Smooth muscle cell (in vitro differentiated cells): Measurements from ENCODE around the gene CCNG2. TPM values are rescaled to one million over a fixed set of nuclear protein-coding genes. Genes with fewer than 3 reads are reported as not detected.

Source experiments
- DNase-seq: peaks from one replicate; lab custom pipeline; 2025; ENCODE audit not compliant: unreplicated experiment; lab: John Stamatoyannopoulos, UW
- H2AFZ ChIP-seq: fragments of 200-600 bp; sonication (generic); 2 replicates; pipeline ENCODE4 v1.6.0; 2016; ENCODE audit warnings: antibody characterized with exemption, low read depth, mild to moderate bottlenecking
- H3F3A ChIP-seq: fragments of 200-600 bp; sonication (generic); 2 replicates; pipeline ENCODE4 v1.6.0; 2017; ENCODE audit warnings: antibody characterized with exemption, low read depth
- H3K27ac ChIP-seq: fragments of 200-600 bp; sonication (generic); 2 replicates; pipeline ENCODE4 v1.5.1; 2016; ENCODE audit warnings: low read depth, mild to moderate bottlenecking
- H3K27me3 ChIP-seq: fragments of 200-600 bp; sonication (generic); 2 replicates; pipeline ENCODE4 v1.6.1; 2016; ENCODE audit warnings: low read depth, mild to moderate bottlenecking
- H3K36me3 ChIP-seq: fragments of 200-600 bp; sonication (generic); 2 replicates; pipeline ENCODE4 v1.5.1; 2016; ENCODE audit warnings: low read depth
- H3K4me1 ChIP-seq: fragments of 200-600 bp; sonication (generic); 2 replicates; pipeline ENCODE4 v1.5.1; 2016; ENCODE audit warnings: low read depth
- H3K4me2 ChIP-seq: fragments of 200-600 bp; sonication (generic); 2 replicates; pipeline ENCODE4 v1.6.0; 2016; ENCODE audit warnings: mild to moderate bottlenecking
- H3K4me3 ChIP-seq: fragments of 200-600 bp; sonication (generic); 2 replicates; pipeline ENCODE4 v1.5.1; 2016; ENCODE audit warnings: mild to moderate bottlenecking
- H3K79me2 ChIP-seq: fragments of 200-600 bp; sonication (generic); 2 replicates; pipeline ENCODE4 v1.6.0; 2016; ENCODE audit warnings: low read depth, mild to moderate bottlenecking
- H3K9ac ChIP-seq: fragments of 200-600 bp; sonication (generic); 2 replicates; pipeline ENCODE4 v1.6.0; 2016; ENCODE audit warnings: low read depth
- H3K9me3 ChIP-seq: fragments of 200-600 bp; sonication (generic); replicated peaks from 2 replicates; pipeline ENCODE4 v1.5.1; 2016; ENCODE audit warnings: low read depth
- H4K20me1 ChIP-seq: fragments of 200-600 bp; sonication (generic); 2 replicates; pipeline ENCODE4 v1.6.0; 2016; ENCODE audit warnings: low read depth
- CTCF ChIP-seq: fragments of 200-600 bp; sonication (generic); IDR thresholded peaks from 2 replicates; pipeline ENCODE4 v1.5.1; 2017; ENCODE audit warnings: borderline replicate concordance, mild to moderate bottlenecking, antibody characterized with exemption; ENCODE audit not compliant: insufficient read depth, poor library complexity, severe bottlenecking
- WGBS: methylation state at CpG from one replicate; pipeline ENCODE4 v1.1.7; 2016; ENCODE audit warnings: low lambda C conversion rate; 5-methylcytosine and 5-hydroxymethylcytosine counted together
- polyA plus RNA-seq: library from polyadenylated mRNA; unstranded; fragments of >200 nt; fragmentation: Nextera tagmentation; extraction: Ambion mirVana; gene quantifications from 2 replicates; pipeline ENCODE4 v1.2.1, GENCODE V29; 2016
- total RNA-seq: library from RNA; depleted of rRNA; stranded (reverse); fragments of >200 nt; gene quantifications from 2 replicates; pipeline ENCODE4 v1.2.3, GENCODE V29; 2014

CCNG2 gene
- total and polyA plus RNA-seq, 2 experiments from 2014 or later = 59.2 to 59.8 TPM

GRCh38 chr4:77120886-77121508 is 36.0 kb upstream of the CCNG2 start:
- WGBS = 90% methylated on average over 8 of the region's 8 CpGs

GRCh38 chr4:77121736-77122240 is 35.2 kb upstream of the CCNG2 start:
- Histone ChIP-seq H3K79me2 (no peaks in the 10 kb centered on the region), H3K27me3 (no peaks in the 10 kb centered on the region), H3K27ac (no peak overlapping the region), H3K9me3 (no peaks in the 10 kb centered on the region), H4K20me1 (no peaks in the 10 kb centered on the region), H3K4me2 (peak overlapping the region; percentile 22), H3K4me3 (no peak overlapping the region), H3F3A (no peaks in the 10 kb centered on the region), H3K4me1 (no peaks in the 10 kb centered on the region), H2AFZ (no peak overlapping the region), H3K9ac (no peak overlapping the region), H3K36me3 (no peaks in the 10 kb centered on the region)
- no peak for TF ChIP-seq CTCF
- WGBS = 50% methylated on average over 5 of the region's 5 CpGs
- no peak for DNase-seq

More at GRCh38 chr4:77120886-77121508, 36.0 kb upstream of the CCNG2 start:
- H3K4me2 ChIP-seq = no peak overlapping the region
- H4K20me1 ChIP-seq = no peaks in the 10 kb centered on the region
- no peaks in the 10 kb centered on the region for H3K27me3 ChIP-seq
- no peaks in the 10 kb centered on the region for H3K36me3 ChIP-seq
- no peaks in the 10 kb centered on the region for H3K79me2 ChIP-seq
- H3K4me3 ChIP-seq = no peak overlapping the region
- H3K9me3 ChIP-seq = no peaks in the 10 kb centered on the region
- H2AFZ ChIP-seq = no peak overlapping the region
- H3K27ac ChIP-seq = no peak overlapping the region
- H3F3A ChIP-seq = no peaks in the 10 kb centered on the region
- H3K9ac ChIP-seq = no peak overlapping the region
- DNase-seq = no peak
- TF ChIP-seq CTCF = no peak
- H3K4me1 ChIP-seq = no peaks in the 10 kb centered on the region

GRCh38 chr4:77122656-77123055 is 34.4 kb upstream of the CCNG2 start:
- no peak for TF ChIP-seq CTCF
- WGBS = 49% methylated on average over 4 of the region's 4 CpGs
- no peak overlapping the region for H3K4me3 ChIP-seq
- H3K9ac ChIP-seq = no peak overlapping the region
- no peak overlapping the region for H2AFZ ChIP-seq
- no peaks in the 10 kb centered on the region for H3K9me3 ChIP-seq
- no peaks in the 10 kb centered on the region for H3K36me3 ChIP-seq
- H3K4me1 ChIP-seq = no peaks in the 10 kb centered on the region
- no peaks in the 10 kb centered on the region for H3F3A ChIP-seq
- H3K4me2 ChIP-seq = no peak overlapping the region
- no peaks in the 10 kb centered on the region for H3K79me2 ChIP-seq
- no peaks in the 10 kb centered on the region for H3K27me3 ChIP-seq
- no peak overlapping the region for H3K27ac ChIP-seq
- no peak for DNase-seq
- H4K20me1 ChIP-seq = no peaks in the 10 kb centered on the region

- Histone ChIP-seq H3K79me2 (no peaks in the 10 kb centered on the region), H3K4me1 (no peaks in the 10 kb centered on the region), H3K4me3 (no peak overlapping the region), H3K9me3 (no peaks in the 10 kb centered on the region), H3K9ac (no peak overlapping the region), H3K4me2 (no peak overlapping the region), H3K36me3 (no peaks in the 10 kb centered on the region), H3K27ac (no peak overlapping the region), H4K20me1 (no peaks in the 10 kb centered on the region), H3F3A (no peaks in the 10 kb centered on the region), H2AFZ (no peak overlapping the region), H3K27me3 (no peaks in the 10 kb centered on the region)
- no peak for DNase-seq
- no peak for TF ChIP-seq CTCF
- WGBS = 71% methylated on average over 1 of the region's 1 CpG
Measured at GRCh38 chr4:77123411-77123810, 33.6 kb upstream of the CCNG2 start.
